ENCODE results near the gene RPL36A. TPM values are rescaled to one million over a fixed set of nuclear protein-coding genes. Genes with fewer than 3 reads are reported as not detected.
A peak's percentile ranks its signal among the peaks of the same experiment; 100 is the strongest.

Gene RPL36A
- total and polyA plus RNA-seq, 9 of the 15 experiments (the other 6 are each of a cell fraction or from before 2014, with no cell fraction given) = 412 to 4,539 (median 3,209) TPM

DNA sequence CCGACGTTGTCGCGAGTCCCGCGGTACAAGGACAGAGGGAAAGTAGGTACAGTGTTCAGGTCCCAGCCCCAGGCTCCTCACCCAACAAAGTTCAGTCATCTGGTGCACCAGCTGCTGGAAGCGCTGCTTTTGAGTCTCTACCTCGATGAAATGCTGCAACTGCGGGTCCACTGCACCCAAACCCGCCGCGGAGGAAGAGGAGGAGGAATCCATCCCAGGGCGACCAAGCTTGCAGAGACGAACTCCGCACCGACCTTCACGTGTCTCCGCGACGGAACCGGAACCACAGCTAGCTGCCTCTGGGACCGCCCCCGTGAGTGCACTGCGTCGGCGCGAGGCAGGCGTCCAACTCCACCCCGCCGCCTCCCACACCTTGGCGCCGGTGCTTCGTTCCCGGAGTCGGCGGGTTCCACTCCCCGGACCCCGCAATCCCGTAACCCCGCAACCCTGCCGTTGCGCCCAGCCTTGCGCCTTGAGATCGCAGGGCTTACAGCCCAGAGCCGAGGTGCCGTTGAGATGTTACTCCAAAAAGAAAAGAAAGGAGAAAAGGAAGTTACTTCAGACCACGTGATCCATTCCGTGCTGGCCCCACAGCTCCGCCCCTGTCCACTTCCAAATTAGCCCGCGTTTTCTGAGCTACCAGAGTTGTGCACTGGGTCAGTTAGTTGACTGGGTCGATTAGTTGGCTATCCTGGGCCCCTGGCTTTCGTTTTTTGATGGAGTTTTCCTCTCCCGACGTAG, 42.2 kb upstream of the RPL36A start, which contains the start of gene TIMM8A (continued):
- TF ChIP-seq, protein P1, sequence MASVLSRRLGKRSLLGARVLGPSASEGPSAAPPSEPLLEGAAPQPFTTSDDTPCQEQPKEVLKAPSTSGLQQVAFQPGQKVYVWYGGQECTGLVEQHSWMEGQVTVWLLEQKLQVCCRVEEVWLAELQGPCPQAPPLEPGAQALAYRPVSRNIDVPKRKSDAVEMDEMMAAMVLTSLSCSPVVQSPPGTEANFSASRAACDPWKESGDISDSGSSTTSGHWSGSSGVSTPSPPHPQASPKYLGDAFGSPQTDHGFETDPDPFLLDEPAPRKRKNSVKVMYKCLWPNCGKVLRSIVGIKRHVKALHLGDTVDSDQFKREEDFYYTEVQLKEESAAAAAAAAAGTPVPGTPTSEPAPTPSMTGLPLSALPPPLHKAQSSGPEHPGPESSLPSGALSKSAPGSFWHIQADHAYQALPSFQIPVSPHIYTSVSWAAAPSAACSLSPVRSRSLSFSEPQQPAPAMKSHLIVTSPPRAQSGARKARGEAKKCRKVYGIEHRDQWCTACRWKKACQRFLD (CRISPR knock-in tag; IDR thresholded peaks at IDR 0.05) = 0 out of 2 replicates have a peak, but pooled peaks have one; percentile 54
- TF ChIP-seq RAD51 (IDR thresholded peaks at IDR 0.05; ENCODE audit: borderline replicate concordance, low read depth) (peak; percentile 97), NFIX (CRISPR knock-in tag; IDR thresholded peaks at IDR 0.05; ENCODE audit: low read depth) (no peak), BDP1 (IDR thresholded peaks at IDR 0.05; ENCODE audit: insufficient read depth, insufficient read length) (no peak), KDM5B (IDR thresholded peaks at IDR 0.05; ENCODE audit: insufficient replicate concordance, low read depth, low read length) (peak; percentile 74), POLR2H (tag; IDR thresholded peaks at IDR 0.05; ENCODE audit: low read depth) (peak; percentile 72), PRPF4 (IDR thresholded peaks at IDR 0.05; ENCODE audit: insufficient read depth, low read depth, low read length, poor library complexity, severe bottlenecking) (no peak), ZNF668 (CRISPR knock-in tag; IDR thresholded peaks at IDR 0.05) (no peak), ZNF766 (CRISPR knock-in tag; conservative IDR thresholded peaks at IDR 0.05) (0 out of 2 replicates have a peak, but pooled peaks have one; percentile 15), ZNF445 (CRISPR knock-in tag; IDR thresholded peaks at IDR 0.05; ENCODE audit: low read depth) (no peak), ZNF76 (CRISPR knock-in tag; IDR thresholded peaks at IDR 0.05; ENCODE audit: borderline replicate concordance) (no peak), C11orf30 (IDR thresholded peaks at IDR 0.05; ENCODE audit: low read depth) (no peak), ZNF274 (IDR thresholded peaks at IDR 0.05; ENCODE audit: borderline replicate concordance, low read depth, low read length) (no peak), KHSRP (IDR thresholded peaks at IDR 0.05) (no peak)
- TF ChIP-seq, protein P2, sequence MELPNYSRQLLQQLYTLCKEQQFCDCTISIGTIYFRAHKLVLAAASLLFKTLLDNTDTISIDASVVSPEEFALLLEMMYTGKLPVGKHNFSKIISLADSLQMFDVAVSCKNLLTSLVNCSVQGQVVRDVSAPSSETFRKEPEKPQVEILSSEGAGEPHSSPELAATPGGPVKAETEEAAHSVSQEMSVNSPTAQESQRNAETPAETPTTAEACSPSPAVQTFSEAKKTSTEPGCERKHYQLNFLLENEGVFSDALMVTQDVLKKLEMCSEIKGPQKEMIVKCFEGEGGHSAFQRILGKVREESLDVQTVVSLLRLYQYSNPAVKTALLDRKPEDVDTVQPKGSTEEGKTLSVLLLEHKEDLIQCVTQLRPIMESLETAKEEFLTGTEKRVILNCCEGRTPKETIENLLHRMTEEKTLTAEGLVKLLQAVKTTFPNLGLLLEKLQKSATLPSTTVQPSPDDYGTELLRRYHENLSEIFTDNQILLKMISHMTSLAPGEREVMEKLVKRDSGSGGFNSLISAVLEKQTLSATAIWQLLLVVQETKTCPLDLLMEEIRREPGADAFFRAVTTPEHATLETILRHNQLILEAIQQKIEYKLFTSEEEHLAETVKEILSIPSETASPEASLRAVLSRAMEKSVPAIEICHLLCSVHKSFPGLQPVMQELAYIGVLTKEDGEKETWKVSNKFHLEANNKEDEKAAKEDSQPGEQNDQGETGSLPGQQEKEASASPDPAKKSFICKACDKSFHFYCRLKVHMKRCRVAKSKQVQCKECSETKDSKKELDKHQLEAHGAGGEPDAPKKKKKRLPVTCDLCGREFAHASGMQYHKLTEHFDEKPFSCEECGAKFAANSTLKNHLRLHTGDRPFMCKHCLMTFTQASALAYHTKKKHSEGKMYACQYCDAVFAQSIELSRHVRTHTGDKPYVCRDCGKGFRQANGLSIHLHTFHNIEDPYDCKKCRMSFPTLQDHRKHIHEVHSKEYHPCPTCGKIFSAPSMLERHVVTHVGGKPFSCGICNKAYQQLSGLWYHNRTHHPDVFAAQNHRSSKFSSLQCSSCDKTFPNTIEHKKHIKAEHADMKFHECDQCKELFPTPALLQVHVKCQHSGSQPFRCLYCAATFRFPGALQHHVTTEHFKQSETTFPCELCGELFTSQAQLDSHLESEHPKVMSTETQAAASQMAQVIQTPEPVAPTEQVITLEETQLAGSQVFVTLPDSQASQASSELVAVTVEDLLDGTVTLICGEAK (IDR thresholded peaks at IDR 0.05) = peak; percentile 82
- TF ChIP-seq, protein P2 (CRISPR knock-in tag; IDR thresholded peaks at IDR 0.05) = no peak

Data from K562 (cell line).